AG04449 (cell line): ENCODE data around the gene MAP3K4.

Experiments
- CTCF ChIA-PET: fragments of 350-600 bp; formaldehyde crosslinking; extraction: SDS; loops from one replicate; lab custom pipeline; 2021; ENCODE audit warnings: antibody characterized with exemption; lab: Yijun Ruan, JAX
- POLR2A ChIA-PET: fragments of 400-600, 350-600 bp; formaldehyde crosslinking; extraction: SDS; loops from one replicate; lab custom pipeline; 2020; ENCODE audit warnings: antibody characterized with exemption, inconsistent platforms; lab: Yijun Ruan, JAX
- DNase-seq: peaks from one replicate; pipeline ENCODE4 v3.0.0-alpha.2; 2010; ENCODE audit warnings: low read depth, low spot score
- H3K4me3 ChIP-seq: 2 replicates; pipeline ENCODE4 v1.5.1; 2011; ENCODE audit warnings: low read depth, mild to moderate bottlenecking, control low read depth, low read length
- CTCF ChIP-seq: IDR thresholded peaks from one replicate; pipeline ENCODE4 v1.5.1; 2011; ENCODE audit warnings: mild to moderate bottlenecking, moderate library complexity, low read length, control low read depth, inconsistent platforms; ENCODE audit not compliant: insufficient read depth; ENCODE audit errors: missing control alignments

Gene MAP3K4

GRCh38 chr6:161013695-161014094 lies 22.1 kb downstream of the MAP3K4 start:
- no peak overlapping the region for H3K4me3 ChIP-seq
- no peak for TF ChIP-seq CTCF
- no peak for DNase-seq
- CTCF ChIA-PET: interaction anchor here (1.3 to 1.7 kb wide), 2 partner anchors 11 to 357 kb away, joined by 4 to 5 read pairs; no protein-coding TSS in a partner anchor
- POLR2A ChIA-PET: no interaction called here

- CTCF ChIA-PET: interaction anchor here (1.1 kb wide), 1 partner anchor 87 kb away, joined by 3 read pairs; no protein-coding TSS in a partner anchor
These were observed 26.4 kb downstream of the MAP3K4 start for GRCh38 chr6:161017766-161018564.

GRCh38 chr6:161019324-161019839 lies 27.8 kb downstream of the MAP3K4 start:
- H3K4me3 ChIP-seq: no peak overlapping the region
- DNase-seq: no peak
- ChIA-PET POLR2A (no interaction called here), CTCF (no interaction called here)
- no peak for TF ChIP-seq CTCF

More at GRCh38 chr6:161017766-161018564, 26.4 kb downstream of the MAP3K4 start:
- no peak overlapping the region for H3K4me3 ChIP-seq
- no peak for TF ChIP-seq CTCF
- POLR2A ChIA-PET: no interaction called here
- DNase-seq: no peak

GRCh38 chr6:161021543-161021942 lies 30.0 kb downstream of the MAP3K4 start:
- POLR2A ChIA-PET: no interaction called here

GRCh38 chr6:161021998-161022743 lies 30.6 kb downstream of the MAP3K4 start:
- DNase-seq: no peak
- ChIA-PET CTCF (interaction anchor here (1.6 to 1.8 kb wide), 2 partner anchors 91 to 349 kb away, joined by 4 to 6 read pairs; no protein-coding TSS in a partner anchor), POLR2A (no interaction called here)
- no peak for TF ChIP-seq CTCF
- no peak overlapping the region for H3K4me3 ChIP-seq

More at GRCh38 chr6:161021543-161021942, 30.0 kb downstream of the MAP3K4 start:
- CTCF ChIA-PET: interaction anchor here (0.9 to 1.8 kb wide), 3 partner anchors 29 to 349 kb away, joined by 3 to 6 read pairs (median 4); no protein-coding TSS in a partner anchor
- no peak for TF ChIP-seq CTCF
- DNase-seq: no peak
- no peak overlapping the region for H3K4me3 ChIP-seq
